ENCODE results near the gene GP1BA.

The GP1BA gene

DNA sequence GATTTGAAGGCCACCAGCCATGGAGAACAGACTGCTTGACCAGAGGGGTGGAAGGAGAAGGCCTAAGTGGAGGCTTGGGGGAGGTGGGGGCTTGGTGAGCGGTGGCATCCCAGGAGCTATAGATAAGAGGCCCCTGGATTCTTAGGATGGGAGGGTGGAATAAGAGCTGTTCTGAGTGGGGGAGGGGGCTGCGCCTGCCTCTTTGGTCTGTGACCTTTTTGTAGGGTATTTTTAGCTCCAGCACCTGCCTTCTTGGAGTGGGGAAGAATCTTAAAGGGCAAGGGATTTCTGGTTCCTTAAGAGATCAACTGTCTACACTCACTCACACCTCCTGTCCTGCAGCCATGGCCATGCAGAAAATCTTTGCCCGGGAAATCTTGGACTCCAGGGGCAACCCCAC lies 19.4 kb downstream of the GP1BA start:
- DNase-seq = no peak

DNA sequence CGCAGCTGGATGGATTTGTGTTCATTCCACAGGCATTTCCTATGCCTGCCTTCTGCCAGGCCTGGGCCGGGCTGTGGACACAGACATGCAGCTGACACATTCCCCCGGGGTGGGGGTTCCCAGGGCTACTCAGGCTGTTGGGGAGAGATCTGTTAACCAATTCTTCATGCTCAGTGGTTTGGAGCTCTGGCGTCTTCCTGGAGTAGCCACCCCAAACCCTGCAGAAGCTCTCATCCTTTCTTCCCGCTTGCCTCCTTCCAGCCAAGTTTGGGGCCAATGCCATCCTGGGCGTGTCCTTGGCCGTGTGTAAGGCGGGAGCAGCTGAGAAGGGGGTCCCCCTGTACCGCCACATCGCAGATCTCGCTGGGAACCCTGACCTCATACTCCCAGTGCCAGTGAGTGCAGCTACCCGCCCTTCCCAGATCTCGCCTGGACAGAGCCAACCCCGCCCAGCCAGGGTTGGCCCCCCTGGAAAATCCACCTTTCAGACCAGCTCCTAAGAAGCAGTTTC lies 21.4 kb downstream of the GP1BA start:
- DNase-seq = no peak

GRCh38 chr17:4955091-4955490 lies 23.0 kb downstream of the GP1BA start:
- DNase-seq = no peak

- DNase-seq = peak in 1 of 2 donors; percentile 49
Measured at GRCh38 chr17:4956493-4957061, 24.5 kb downstream of the GP1BA start.

- no peak for DNase-seq
Measured at GRCh38 chr17:4958102-4958501, 26.0 kb downstream of the GP1BA start.

DNA sequence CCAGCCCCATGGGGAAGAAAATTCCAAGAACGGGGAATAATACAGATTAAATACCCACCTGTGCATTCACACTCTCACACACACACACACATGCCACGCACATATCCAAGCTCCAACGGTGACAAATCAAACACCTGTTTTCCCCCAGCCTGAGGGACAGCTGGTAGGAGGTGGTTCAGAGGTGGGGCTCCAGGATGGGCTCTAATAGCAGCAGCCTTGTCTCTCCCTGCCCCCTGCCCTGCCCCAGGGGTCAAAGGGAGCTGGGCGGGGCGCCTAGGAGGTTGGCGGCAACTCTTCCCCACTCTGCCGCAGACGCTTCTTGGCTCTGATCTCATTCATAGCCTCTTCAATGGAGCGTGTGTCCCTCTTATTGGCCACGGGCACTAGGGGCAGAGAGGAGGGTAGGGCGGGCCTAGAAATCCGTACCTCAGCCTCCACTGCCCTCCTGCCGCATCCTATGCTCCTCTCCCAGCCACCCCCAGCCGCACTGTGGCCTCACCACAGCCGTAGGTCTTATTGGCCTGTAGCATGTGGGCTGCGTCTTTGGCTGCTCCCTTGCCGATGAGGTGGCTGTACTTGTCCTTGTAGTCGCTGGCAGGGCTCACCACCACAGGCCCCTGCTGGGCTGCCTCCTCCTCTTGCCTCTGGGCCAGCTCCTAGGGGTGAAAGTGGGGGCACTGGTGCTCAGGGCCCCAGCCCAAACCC lies 27.3 kb downstream of the GP1BA start:
- DNase-seq = no peak

GRCh38 chr17:4960279-4960922 lies 28.3 kb downstream of the GP1BA start:
- DNase-seq = no peak

DNA sequence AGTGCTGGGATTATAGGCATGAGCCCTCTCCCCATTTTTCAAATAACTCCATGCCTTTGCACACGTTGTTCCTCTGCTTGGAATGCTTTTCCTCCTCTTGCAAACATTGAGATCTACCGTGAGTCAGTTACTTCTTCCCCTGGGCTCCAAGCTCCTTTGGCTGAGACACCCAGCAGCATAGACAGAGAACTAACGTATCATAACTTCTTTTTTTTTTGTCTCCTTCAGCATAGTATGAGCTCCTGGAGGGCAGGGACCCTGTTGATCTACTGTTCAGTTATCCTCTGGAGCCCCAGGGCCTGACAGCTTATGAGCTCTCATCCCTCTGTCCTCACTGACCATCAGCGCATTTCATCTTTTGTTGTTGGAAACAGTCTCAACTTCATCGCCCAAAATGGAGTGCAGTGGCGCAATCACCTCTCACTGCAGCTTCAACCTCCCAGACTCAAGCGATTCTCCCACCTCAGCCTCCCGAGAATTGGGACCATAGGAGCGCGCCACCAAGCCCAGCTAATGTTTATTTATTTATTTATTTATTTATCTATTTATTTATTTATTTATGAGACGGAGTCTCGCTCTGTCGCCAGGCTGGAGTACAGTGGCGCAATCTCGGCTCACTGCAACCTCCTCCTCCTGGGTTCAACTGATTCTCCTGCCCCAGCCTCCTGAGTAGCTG lies 33.4 kb downstream of the GP1BA start:
- no peak for DNase-seq

- DNase-seq = peak; percentile 79 to 84
Measured at GRCh38 chr17:4966844-4967538, 34.9 kb downstream of the GP1BA start.

DNA sequence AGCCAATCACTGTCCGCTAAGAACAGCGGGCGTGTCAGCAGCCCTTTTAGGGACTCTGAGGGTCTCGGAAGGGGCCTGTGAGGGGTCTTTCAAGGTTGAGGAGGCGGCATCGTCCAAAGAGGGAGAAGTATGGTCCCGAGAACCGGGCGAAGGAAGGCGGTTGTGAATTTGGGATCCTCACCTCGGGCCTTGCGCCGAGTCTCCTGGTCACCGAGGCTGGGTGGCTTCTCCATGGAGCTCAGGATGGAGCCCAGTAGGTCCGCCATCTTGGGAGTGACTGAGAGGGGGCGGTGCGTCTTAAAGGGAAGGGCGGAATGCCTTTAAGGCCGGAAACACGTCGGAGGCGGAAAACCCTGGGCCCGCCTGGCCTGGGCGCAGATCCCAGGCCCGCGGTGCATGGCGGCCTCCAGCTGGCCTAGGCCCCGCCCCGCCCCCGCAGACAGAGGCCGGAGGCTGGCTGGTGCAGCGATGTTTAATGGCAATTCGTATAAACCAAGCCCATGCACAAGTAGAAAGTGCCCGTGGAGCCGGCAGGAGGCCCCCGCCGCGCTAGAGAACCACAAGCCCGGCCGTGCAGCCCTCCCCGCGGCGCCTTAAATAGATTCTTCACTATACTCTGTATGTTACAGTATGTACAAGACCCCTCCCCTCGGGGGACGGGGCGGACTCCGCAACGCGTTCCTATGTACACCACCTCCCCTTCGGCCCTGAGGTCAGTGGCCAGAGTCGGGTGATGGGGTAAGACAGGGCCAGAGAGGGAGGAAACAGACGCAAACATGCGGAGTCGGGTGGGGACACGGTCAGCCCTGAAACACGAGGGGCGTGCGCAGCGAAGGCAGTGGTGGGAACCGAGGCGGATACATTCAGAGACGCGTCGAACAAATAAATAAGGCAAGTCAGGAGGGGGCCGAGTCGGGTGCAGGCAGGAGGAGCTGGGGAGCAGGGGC lies 35.7 kb downstream of the GP1BA start, which contains the start of gene SPAG7:
TSS of gene SPAG7 (minus strand) at position 279 of the 947 bp plus-strand sequence. CDS start at position 266, 13 bp downstream.
- peak; percentile 90 to 92 for DNase-seq

- DNase-seq = no peak
Measured at GRCh38 chr17:4968486-4969046, 36.5 kb downstream of the GP1BA start.

GRCh38 chr17:4969047-4969550 lies 37.0 kb downstream of the GP1BA start:
- peak; percentile 46 to 52 for DNase-seq

- peak in 1 of 2 donors; percentile 36 for DNase-seq
Measured at GRCh38 chr17:4969551-4970173, 37.6 kb downstream of the GP1BA start.

GRCh38 chr17:4970273-4970672 lies 38.2 kb downstream of the GP1BA start:
- no peak for DNase-seq

- DNase-seq = no peak
Measured at GRCh38 chr17:4971826-4972225, 39.7 kb downstream of the GP1BA start.

- no peak for DNase-seq
Measured at GRCh38 chr17:4972322-4972721, 40.2 kb downstream of the GP1BA start.

DNA sequence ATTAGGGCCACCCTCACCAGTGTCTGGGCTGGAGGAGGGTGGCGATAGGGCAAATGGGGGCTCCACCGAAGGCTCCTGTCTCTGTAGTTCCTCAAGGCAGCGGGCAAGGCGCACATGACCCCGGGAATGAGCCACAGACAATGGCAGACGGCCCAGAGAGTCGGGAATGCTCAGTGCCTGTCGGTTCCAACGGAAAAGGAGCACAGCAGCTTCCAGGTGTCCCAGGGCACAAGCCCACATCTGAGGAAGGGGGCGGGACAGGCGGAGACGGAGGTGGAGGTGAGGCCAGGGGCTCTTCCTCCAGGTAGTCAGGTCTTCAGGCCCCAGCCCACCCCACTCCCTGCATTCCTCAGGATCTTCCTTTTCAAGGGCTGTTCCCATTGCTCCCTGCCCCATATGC lies 40.7 kb downstream of the GP1BA start:
- DNase-seq = no peak

- DNase-seq = no peak
Measured at GRCh38 chr17:4973256-4974114, 41.4 kb downstream of the GP1BA start.

GRCh38 chr17:4974115-4974670 lies 42.1 kb downstream of the GP1BA start:
- DNase-seq = no peak

Measured in stimulated activated CD4-positive, alpha-beta T cell treated with anti-CD3 and anti-CD28 coated beads, Interleukin-2, amount 100 ng/mL, for 48 hours (primary cell).